ENCODE measurements around the gene PTGER1.

DNA sequence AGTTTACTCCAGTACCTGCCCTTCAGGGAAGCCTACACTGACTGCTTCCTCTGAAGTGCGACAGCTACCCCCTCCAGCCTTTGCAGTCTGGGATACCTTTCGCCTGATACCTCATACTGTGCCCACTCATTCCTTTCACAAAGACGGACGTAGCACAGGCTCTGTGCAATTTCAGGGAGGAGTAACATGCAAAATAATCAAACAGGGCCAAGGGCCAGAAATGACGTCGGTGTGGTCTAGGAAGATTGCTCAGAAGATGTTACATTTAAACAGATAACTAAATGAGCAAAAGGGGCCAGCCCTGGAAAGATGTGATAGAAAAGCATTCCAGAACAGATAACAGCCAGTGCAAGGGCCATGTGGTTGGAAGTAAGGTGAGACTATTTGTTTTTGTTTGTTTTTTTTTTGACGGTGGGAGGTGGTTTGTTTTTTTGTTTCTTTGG, 49.4 kb downstream of the PTGER1 start:
- TF ChIP-seq HDAC6 (IDR thresholded peaks at IDR 0.05; ENCODE audit: unreplicated experiment) (no peak), CTCF (IDR thresholded peaks at IDR 0.05 in 2 of 3, conservative IDR thresholded peaks at IDR 0.05 in 1 of 3; ENCODE audit: control insufficient read depth in 2 of 3, extremely low read depth in 1 of 3, insufficient read depth in 1 of 3, low read depth in 3 of 3, low read length in 3 of 3) (no peak)

All from GM12878 (cell line).